ENCODE results near the gene MSH5.
"Not testable (repeated sequence)": the region's sequence is repeated elsewhere in the genome, so short reads cannot be mapped to it uniquely, and the experiment has no call there.

Gene MSH5

GRCh38 chr6:31706599-31706998 lies 33.2 kb upstream of the MSH5 start, which contains the start of gene LY6G6F:
TSS of gene LY6G6F (plus strand) at chr6:31706866. CDS start at chr6:31706907, 41 bp downstream.
- Mint-ChIP-seq H3K27me3 (ENCODE audit: low read depth) (no peaks in the 10 kb centered on the region), H3K27ac (no peak within 1 kb of the TSS), H3K4me1 (ENCODE audit: low read depth) (peaks cover 15% of the 10 kb centered on the region), H3K4me3 (no peak within 1 kb of the TSS), H3K36me3 (ENCODE audit: low read depth) (no peaks in the 10 kb centered on the region), H3K9me3 (no peaks in the 10 kb centered on the region)

DNA sequence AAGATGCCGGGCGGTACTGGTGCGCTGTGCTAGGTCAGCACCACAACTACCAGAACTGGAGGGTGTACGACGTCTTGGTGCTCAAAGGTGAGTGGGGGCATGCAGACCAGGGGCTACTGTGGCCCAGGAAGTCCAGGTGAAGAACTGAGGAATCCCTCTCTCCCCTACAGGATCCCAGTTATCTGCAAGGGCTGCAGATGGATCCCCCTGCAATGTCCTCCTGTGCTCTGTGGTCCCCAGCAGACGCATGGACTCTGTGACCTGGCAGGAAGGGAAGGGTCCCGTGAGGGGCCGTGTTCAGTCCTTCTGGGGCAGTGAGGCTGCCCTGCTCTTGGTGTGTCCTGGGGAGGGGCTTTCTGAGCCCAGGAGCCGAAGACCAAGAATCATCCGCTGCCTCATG lies 32.1 kb upstream of the MSH5 start:
- peaks cover 10% of the 10 kb centered on the region for H3K4me1 Mint-ChIP-seq (ENCODE audit: low read depth)
- no peaks in the 10 kb centered on the region for H3K9me3 Mint-ChIP-seq
- H3K36me3 Mint-ChIP-seq (ENCODE audit: low read depth), result no peaks in the 10 kb centered on the region
- H3K4me3 Mint-ChIP-seq, result no peak overlapping the region
- peaks cover 3% of the 10 kb centered on the region for H3K27me3 Mint-ChIP-seq (ENCODE audit: low read depth)
- H3K27ac Mint-ChIP-seq, result no peak overlapping the region

DNA sequence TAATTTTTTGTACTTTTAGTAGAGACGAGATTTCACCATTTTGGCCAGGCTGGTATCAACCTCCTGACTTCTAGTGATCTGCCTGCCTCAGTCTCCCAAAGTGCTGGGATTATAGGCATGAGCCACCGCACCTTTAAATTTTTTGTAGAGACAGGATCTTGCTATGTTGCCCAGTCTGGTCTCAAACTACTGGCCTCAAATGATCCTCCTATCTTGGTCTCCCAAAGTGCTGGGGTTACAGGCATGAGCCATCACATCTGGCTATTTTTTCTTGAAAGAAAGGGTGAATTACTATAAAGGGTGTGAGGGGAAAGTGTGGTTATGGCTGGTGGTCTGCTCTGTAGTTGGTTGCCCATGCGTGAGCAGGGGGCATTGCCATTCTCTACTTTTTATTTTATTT lies 31.6 kb upstream of the MSH5 start:
- Mint-ChIP-seq H3K27ac (no peak overlapping the region), H3K4me3 (no peak overlapping the region), H3K36me3 (ENCODE audit: low read depth) (no peaks in the 10 kb centered on the region)

DNA sequence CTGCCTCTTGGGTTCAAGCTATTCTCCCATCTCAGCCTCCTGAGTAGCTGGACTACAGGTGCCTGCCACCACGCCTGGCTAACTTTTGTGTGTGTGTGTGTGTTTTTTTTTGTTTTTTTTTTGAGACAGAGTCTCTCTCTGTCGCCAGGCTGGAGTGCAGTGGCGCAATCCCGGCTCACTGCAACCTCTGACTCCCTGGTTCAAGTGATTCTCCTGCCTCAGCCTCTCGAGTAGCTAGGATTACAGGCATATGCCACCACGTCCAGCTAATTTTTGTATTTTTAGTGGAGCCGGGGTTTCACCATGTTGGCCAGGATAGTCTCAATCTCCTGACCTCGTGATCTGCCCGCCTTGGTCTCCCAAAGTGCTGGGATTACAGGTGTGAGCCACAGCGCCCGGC lies 30.6 kb upstream of the MSH5 start:
- H3K4me3 Mint-ChIP-seq; H3K4me1 Mint-ChIP-seq (ENCODE audit: low read depth); H3K9me3 Mint-ChIP-seq; H3K36me3 Mint-ChIP-seq (ENCODE audit: low read depth); H3K27ac Mint-ChIP-seq: not testable (repeated sequence)
- H3K27me3 Mint-ChIP-seq (ENCODE audit: low read depth), result peaks cover 11% of the 10 kb centered on the region

More for the DNA sequence above, 31.6 kb upstream of the MSH5 start:
- Mint-ChIP-seq H3K4me1 (ENCODE audit: low read depth) (peaks cover 10% of the 10 kb centered on the region), H3K9me3 (no peaks in the 10 kb centered on the region), H3K27me3 (ENCODE audit: low read depth) (peaks cover 7% of the 10 kb centered on the region)

- Mint-ChIP-seq H3K4me3 (no peak overlapping the region), H3K36me3 (ENCODE audit: low read depth) (no peaks in the 10 kb centered on the region), H3K9me3 (no peaks in the 10 kb centered on the region), H3K27ac (no peak overlapping the region), H3K4me1 (ENCODE audit: low read depth) (peaks cover 7% of the 10 kb centered on the region), H3K27me3 (ENCODE audit: low read depth) (peaks cover 14% of the 10 kb centered on the region)
Measured at GRCh38 chr6:31710523-31711219, 29.1 kb upstream of the MSH5 start.

DNA sequence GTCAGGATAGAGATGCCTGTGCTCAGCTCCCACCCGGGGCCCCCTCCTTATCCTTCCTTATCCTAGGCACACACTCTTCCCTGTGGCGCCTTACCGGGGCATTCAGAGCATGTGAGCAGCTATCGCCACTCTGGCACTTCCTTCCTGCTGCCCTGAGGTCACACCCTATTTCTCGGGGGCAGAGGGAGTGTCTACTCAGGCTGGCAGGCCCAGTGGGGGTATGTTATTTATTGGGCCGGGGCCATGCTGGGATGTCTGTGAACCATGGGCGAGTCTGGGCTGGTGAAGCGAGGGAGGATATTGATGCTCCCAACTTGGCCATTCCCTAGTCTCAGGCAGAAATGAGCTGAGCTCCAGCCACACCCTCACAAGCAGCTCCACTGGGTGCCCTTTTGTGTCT lies 28.6 kb upstream of the MSH5 start:
- no peaks in the 10 kb centered on the region for H3K36me3 Mint-ChIP-seq (ENCODE audit: low read depth)
- H3K4me1 Mint-ChIP-seq (ENCODE audit: low read depth), result peaks cover 7% of the 10 kb centered on the region
- no peak overlapping the region for H3K4me3 Mint-ChIP-seq
- peaks cover 14% of the 10 kb centered on the region for H3K27me3 Mint-ChIP-seq (ENCODE audit: low read depth)
- H3K9me3 Mint-ChIP-seq, result no peaks in the 10 kb centered on the region
- no peak overlapping the region for H3K27ac Mint-ChIP-seq

GRCh38 chr6:31712296-31712695 lies 27.5 kb upstream of the MSH5 start:
- peaks cover 7% of the 10 kb centered on the region for H3K4me1 Mint-ChIP-seq (ENCODE audit: low read depth)
- H3K36me3 Mint-ChIP-seq (ENCODE audit: low read depth), result no peaks in the 10 kb centered on the region
- no peak overlapping the region for H3K27ac Mint-ChIP-seq
- peaks cover 14% of the 10 kb centered on the region for H3K27me3 Mint-ChIP-seq (ENCODE audit: low read depth)
- no peak overlapping the region for H3K4me3 Mint-ChIP-seq
- no peaks in the 10 kb centered on the region for H3K9me3 Mint-ChIP-seq

DNA sequence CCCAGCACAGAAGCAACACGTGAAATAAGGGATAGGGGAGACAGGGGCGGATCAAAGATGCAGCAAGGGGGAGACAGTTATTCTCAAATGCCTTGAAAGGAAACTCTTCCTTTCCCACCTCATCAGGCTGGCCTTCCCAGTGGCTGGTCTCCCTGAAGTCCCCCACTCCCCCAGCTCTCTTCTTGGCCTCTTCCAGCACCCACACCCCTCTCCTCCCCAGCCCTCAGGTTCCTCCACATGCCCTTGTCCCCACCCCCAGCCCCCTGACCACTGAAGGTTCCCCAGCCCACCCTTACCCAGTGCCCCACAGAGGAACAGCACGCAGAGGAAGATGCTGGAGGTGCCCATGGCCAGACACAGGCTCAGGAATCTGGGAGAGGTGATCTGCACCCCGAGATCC lies 26.3 kb upstream of the MSH5 start:
- Mint-ChIP-seq H3K4me3 (no peak overlapping the region), H3K9me3 (no peaks in the 10 kb centered on the region), H3K27me3 (ENCODE audit: low read depth) (peaks cover 14% of the 10 kb centered on the region), H3K27ac (peak overlapping the region; percentile 17), H3K4me1 (ENCODE audit: low read depth) (peaks cover 7% of the 10 kb centered on the region), H3K36me3 (ENCODE audit: low read depth) (no peaks in the 10 kb centered on the region)

DNA sequence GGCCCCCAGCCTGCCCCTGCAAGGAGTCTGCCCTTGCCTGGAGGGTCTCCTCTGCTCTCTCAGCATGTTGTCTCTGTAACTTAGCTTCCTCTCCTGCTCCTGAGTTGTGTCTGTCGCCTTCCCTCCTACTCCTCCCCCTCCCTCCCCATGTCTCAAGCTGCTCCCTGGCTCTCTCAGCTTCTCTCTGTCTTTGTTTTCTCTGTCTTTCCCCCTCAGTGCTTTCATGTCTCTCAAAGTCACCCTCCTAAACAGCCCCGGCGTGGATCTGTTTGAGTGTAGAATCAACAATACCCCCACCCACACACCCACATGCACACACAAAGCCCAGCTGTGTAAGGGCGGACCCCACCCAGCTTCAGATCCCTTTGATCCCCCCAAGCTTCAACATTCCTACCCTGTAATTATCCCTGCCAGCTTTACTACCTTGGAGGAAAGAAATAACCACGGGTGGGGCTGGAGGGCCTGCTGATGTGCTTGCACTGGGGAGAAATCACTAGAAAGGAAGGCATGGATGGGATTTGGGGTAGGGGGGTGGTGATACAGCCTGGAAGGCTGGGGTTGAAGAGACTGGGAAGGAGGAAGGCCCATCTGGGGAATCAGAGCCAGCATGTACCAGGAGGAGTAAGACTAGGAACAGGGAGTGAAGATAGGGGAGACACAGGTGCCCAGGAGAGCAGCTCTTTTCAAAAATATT lies 25.7 kb upstream of the MSH5 start:
- no peak overlapping the region for H3K27ac Mint-ChIP-seq
- H3K27me3 Mint-ChIP-seq (ENCODE audit: low read depth), result peaks cover 14% of the 10 kb centered on the region
- no peak overlapping the region for H3K4me3 Mint-ChIP-seq
- peaks cover 7% of the 10 kb centered on the region for H3K4me1 Mint-ChIP-seq (ENCODE audit: low read depth)
- no peaks in the 10 kb centered on the region for H3K9me3 Mint-ChIP-seq
- H3K36me3 Mint-ChIP-seq (ENCODE audit: low read depth), result no peaks in the 10 kb centered on the region

DNA sequence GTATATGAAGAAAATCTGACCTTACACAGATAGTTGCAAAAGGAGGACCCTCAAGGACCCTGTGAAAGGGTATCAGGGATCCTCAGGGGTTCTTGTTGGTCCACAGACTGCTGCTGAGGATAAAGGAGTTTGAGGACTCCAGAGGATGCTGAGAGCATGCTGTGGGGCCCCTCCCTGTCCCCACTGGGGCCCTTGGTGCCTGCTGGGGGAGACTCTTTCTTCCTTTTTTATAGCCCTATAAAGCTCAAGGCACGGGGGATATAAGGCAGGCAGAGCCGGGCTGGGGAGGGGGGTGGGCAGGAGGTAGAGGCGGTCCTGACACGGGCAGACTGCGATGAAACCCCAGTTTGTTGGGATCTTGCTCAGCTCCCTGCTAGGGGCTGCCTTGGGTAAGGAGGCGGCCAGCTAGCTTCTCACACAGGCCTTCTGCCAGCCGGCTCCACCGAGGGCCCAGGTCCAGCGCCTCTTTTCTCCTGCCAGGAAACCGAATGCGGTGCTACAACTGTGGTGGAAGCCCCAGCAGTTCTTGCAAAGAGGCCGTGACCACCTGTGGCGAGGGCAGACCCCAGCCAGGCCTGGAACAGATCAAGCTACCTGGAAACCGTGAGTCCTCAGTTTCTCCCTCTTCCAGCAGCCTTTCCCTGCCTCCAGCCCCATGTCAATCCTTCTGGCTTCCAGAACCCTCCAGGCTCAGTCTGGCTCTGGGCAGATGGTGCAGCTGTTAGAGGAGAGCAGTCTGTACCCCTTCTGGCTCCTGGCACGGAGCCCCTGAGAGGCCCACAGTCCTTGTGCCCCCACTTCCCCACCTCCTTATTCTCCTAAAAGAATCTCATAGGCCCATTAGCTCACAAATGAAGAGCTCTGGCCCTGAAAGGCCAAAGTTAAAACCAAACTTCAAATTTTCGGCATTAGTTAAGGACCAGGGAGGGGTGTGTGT lies 24.5 kb upstream of the MSH5 start, which contains the start of gene LY6G6D:
Gene LY6G6D, plus strand, starts transcription at position 327 of the 937 bp plus-strand sequence. Its CDS starts 8 bp downstream, at position 335.
- Mint-ChIP-seq H3K36me3 (ENCODE audit: low read depth) (no peaks in the 10 kb centered on the region), H3K4me3 (no peak within 1 kb of the TSS), H3K27me3 (ENCODE audit: low read depth) (peaks cover 14% of the 10 kb centered on the region), H3K4me1 (ENCODE audit: low read depth) (peaks cover 7% of the 10 kb centered on the region), H3K9me3 (no peaks in the 10 kb centered on the region), H3K27ac (no peak within 1 kb of the TSS)

DNA sequence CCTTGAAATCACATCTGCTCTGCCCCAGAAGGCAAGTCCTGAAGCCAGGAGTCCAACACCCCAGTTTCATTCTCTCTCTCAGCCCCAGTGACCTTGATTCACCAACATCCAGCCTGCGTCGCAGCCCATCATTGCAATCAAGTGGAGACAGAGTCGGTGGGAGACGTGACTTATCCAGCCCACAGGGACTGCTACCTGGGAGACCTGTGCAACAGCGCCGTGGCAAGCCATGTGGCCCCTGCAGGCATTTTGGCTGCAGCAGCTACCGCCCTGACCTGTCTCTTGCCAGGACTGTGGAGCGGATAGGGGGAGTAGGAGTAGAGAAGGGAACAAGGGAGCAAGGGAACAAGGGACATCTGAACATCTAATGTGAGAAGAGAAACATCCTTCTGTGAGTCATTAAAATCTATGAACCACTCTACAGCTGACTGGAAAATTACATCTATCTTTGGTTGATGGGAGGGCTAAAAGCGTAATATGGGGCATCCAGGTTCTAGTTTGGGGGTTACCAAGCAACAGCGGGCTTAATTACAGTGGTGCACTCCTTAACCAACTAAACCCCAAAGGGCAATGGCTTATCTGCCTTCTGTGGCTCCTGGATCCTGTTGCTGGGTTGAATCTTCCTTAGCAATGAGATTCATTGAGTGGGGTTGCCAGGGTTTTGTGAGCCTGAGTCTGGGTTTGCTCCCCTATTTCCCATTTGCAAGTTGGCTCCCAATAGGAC lies 22.1 kb upstream of the MSH5 start:
- Mint-ChIP-seq H3K9me3 (no peaks in the 10 kb centered on the region), H3K27ac (no peak overlapping the region), H3K36me3 (ENCODE audit: low read depth) (no peaks in the 10 kb centered on the region), H3K4me3 (no peak overlapping the region), H3K27me3 (ENCODE audit: low read depth) (peaks cover 11% of the 10 kb centered on the region), H3K4me1 (ENCODE audit: low read depth) (no peaks in the 10 kb centered on the region)

DNA sequence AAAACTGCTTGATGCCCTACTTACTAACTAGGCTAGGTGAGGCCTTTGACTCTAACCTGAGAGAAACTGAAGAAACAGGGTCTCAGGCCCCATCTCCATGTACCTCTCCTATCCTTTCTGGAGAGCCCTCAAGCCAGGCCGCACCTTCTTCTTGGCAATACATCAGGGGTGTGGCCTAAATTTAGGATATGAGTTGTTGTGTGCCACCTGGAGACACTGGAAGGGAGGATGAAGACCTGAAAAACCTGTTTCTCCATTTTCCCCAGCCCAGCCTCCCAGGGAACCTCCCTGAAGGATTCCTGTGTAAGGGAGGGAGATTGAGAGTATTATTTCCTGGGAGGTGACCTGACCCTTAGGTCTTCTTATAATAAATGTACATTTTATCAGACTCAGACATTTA lies 21.5 kb upstream of the MSH5 start:
- no peaks in the 10 kb centered on the region for H3K4me1 Mint-ChIP-seq (ENCODE audit: low read depth)
- no peaks in the 10 kb centered on the region for H3K36me3 Mint-ChIP-seq (ENCODE audit: low read depth)
- no peak overlapping the region for H3K4me3 Mint-ChIP-seq
- no peaks in the 10 kb centered on the region for H3K9me3 Mint-ChIP-seq
- peaks cover 7% of the 10 kb centered on the region for H3K27me3 Mint-ChIP-seq (ENCODE audit: low read depth)
- no peak overlapping the region for H3K27ac Mint-ChIP-seq

- Mint-ChIP-seq H3K36me3 (ENCODE audit: low read depth) (no peaks in the 10 kb centered on the region), H3K27me3 (ENCODE audit: low read depth) (peaks cover 5% of the 10 kb centered on the region), H3K4me1 (ENCODE audit: low read depth) (no peaks in the 10 kb centered on the region), H3K27ac (no peak overlapping the region), H3K9me3 (no peaks in the 10 kb centered on the region), H3K4me3 (no peak overlapping the region)
Measured at GRCh38 chr6:31719001-31719400, 20.8 kb upstream of the MSH5 start.

- Mint-ChIP-seq H3K4me3 (no peak overlapping the region), H3K27ac (no peak overlapping the region), H3K4me1 (ENCODE audit: low read depth) (no peaks in the 10 kb centered on the region), H3K9me3 (no peaks in the 10 kb centered on the region), H3K27me3 (ENCODE audit: low read depth) (no peaks in the 10 kb centered on the region), H3K36me3 (ENCODE audit: low read depth) (no peaks in the 10 kb centered on the region)
Measured at GRCh38 chr6:31720196-31720770, 19.5 kb upstream of the MSH5 start.

All from T-helper 1 cell treated with Interleukin-12 subunit alpha and Interleukin-12 subunit beta and Interleukin-4 antibody, amounts not matched to agents 30 μg/mL and 1 μg/mL, for 36 hours (primary cell).